HepG2 (cell line): ENCODE results near the gene MEF2A. TPM values are rescaled to one million over a fixed set of nuclear protein-coding genes. Genes with fewer than 3 reads are reported as not detected.
A peak's percentile ranks its signal among the peaks of the same experiment; 100 is the strongest.

Experiments
- ARID5B ChIP-seq: IDR thresholded peaks from 2 replicates; pipeline ENCODE4 v1.4.0; 2020; ENCODE audit warnings: mild to moderate bottlenecking, missing genetic modification reagents
- ATF3 ChIP-seq: sonication (generic); formaldehyde crosslinking; IDR thresholded peaks from 2 replicates; pipeline ENCODE4 v1.4.0; 2020; ENCODE audit warnings: missing genetic modification reagents
- DMAP1 ChIP-seq: IDR thresholded peaks from 2 replicates; pipeline ENCODE4 v1.6.1; 2016
- FOSL2 ChIP-seq: sonication (generic); formaldehyde crosslinking; IDR thresholded peaks from 2 replicates; pipeline ENCODE4 v1.4.0; 2020; ENCODE audit warnings: missing genetic modification reagents
- HDAC6 ChIP-seq: fragments of 200-600 bp; sonication (generic); IDR thresholded peaks from 2 replicates; pipeline ENCODE4 v1.7.0; 2017; ENCODE audit warnings: mild to moderate bottlenecking, antibody characterized with exemption, low read length, low read depth
- HIVEP1 ChIP-seq: sonication (generic); formaldehyde crosslinking; IDR thresholded peaks from 2 replicates; pipeline ENCODE4 v1.4.0; 2020; ENCODE audit warnings: mild to moderate bottlenecking, missing genetic modification reagents
- MTA1 ChIP-seq: sonication (generic); formaldehyde crosslinking; IDR thresholded peaks from 2 replicates; pipeline ENCODE4 v1.4.0; 2020; ENCODE audit warnings: missing genetic modification reagents, mild to moderate bottlenecking, borderline replicate concordance
- NKX3-1 ChIP-seq: sonication (generic); formaldehyde crosslinking; IDR thresholded peaks from 2 replicates; pipeline ENCODE4 v1.5.0; 2020; ENCODE audit warnings: missing genetic modification reagents
- SOX5 ChIP-seq: IDR thresholded peaks from 2 replicates; pipeline ENCODE4 v1.6.1; 2016; ENCODE audit warnings: borderline replicate concordance
- ZBTB38 ChIP-seq: sonication (generic); formaldehyde crosslinking; IDR thresholded peaks from 2 replicates; pipeline ENCODE4 v1.5.1; 2020; ENCODE audit warnings: mild to moderate bottlenecking, missing genetic modification reagents
- ZC3H4 ChIP-seq: sonication (generic); formaldehyde crosslinking; IDR thresholded peaks from 2 replicates; pipeline ENCODE4 v1.4.0; 2020; ENCODE audit warnings: missing genetic modification reagents, borderline replicate concordance
- ZFP91 ChIP-seq: sonication (generic); formaldehyde crosslinking; IDR thresholded peaks from 2 replicates; pipeline ENCODE4 v1.9.0; 2022; ENCODE audit warnings: missing genetic modification reagents, mild to moderate bottlenecking, borderline replicate concordance
- ZNF136 ChIP-seq: sonication (generic); formaldehyde crosslinking; IDR thresholded peaks from 2 replicates; pipeline ENCODE4 v1.8.1; 2022; ENCODE audit warnings: low read depth, mild to moderate bottlenecking, moderate library complexity, missing genetic modification reagents
- ZNF563 ChIP-seq: sonication (generic); formaldehyde crosslinking; IDR thresholded peaks from 2 replicates; pipeline ENCODE4 v1.8.0; 2022; ENCODE audit warnings: mild to moderate bottlenecking, moderate library complexity, missing genetic modification reagents
- ZNF577 ChIP-seq: sonication (generic); formaldehyde crosslinking; IDR thresholded peaks from 2 replicates; pipeline ENCODE4 v1.4.0; 2020; ENCODE audit warnings: mild to moderate bottlenecking, low read depth, missing genetic modification reagents, borderline replicate concordance
- ZNF775 ChIP-seq: sonication (generic); formaldehyde crosslinking; IDR thresholded peaks from 2 replicates; pipeline ENCODE4 v1.4.0; 2020; ENCODE audit warnings: missing genetic modification reagents, mild to moderate bottlenecking, moderate library complexity, borderline replicate concordance
- ZSCAN12 ChIP-seq: sonication (generic); formaldehyde crosslinking; IDR thresholded peaks from 2 replicates; pipeline ENCODE4 v1.9.0; 2021; ENCODE audit warnings: mild to moderate bottlenecking, missing genetic modification reagents
- polyA plus RNA-seq, 8 experiments: library from polyadenylated mRNA; depleted of rRNA in 3 of 8; stranded (reverse) in 7 of 8; unstranded in 1 of 8; fragments of >200 nt; fragmentation: Illumina TruSeq in 4 of 8; extraction: Trizol in 4 of 8; gene quantifications; 2 replicates each; pipeline versions ENCODE4 v1.2.1 to v1.2.3, GENCODE V29; 2011 to 2016; ENCODE audit warnings: low read depth in 4 of 8, missing spikeins in 1 of 8, mixed read lengths in 1 of 8; ENCODE audit not compliant: insufficient read depth in 1 of 8
- total RNA-seq, 5 experiments: library from RNA; depleted of rRNA; stranded (reverse); fragments of >200 nt; fragmentation: Illumina TruSeq; extraction: Trizol; gene quantifications; 2 replicates each; pipeline ENCODE4 v1.2.3, GENCODE V29; 2016; ENCODE audit warnings: low read depth in 1 of 5
- TF ChIP-seq, protein P1 (sequence below): sonication (generic); formaldehyde crosslinking; IDR thresholded peaks from 2 replicates; pipeline ENCODE4 v1.4.0; 2020; ENCODE audit warnings: missing genetic modification reagents, mild to moderate bottlenecking, borderline replicate concordance
- TF ChIP-seq, protein P2 (sequence below): sonication (generic); formaldehyde crosslinking; conservative IDR thresholded peaks from 2 replicates; pipeline ENCODE4 v1.4.0; 2020; ENCODE audit warnings: missing genetic modification reagents

Gene MEF2A
- total and polyA plus RNA-seq, 2 of the 13 experiments (the other 11 are each of a cell fraction or from before 2014, with no cell fraction given) = 15.2 to 24.4 TPM

- TF ChIP-seq, protein P1, sequence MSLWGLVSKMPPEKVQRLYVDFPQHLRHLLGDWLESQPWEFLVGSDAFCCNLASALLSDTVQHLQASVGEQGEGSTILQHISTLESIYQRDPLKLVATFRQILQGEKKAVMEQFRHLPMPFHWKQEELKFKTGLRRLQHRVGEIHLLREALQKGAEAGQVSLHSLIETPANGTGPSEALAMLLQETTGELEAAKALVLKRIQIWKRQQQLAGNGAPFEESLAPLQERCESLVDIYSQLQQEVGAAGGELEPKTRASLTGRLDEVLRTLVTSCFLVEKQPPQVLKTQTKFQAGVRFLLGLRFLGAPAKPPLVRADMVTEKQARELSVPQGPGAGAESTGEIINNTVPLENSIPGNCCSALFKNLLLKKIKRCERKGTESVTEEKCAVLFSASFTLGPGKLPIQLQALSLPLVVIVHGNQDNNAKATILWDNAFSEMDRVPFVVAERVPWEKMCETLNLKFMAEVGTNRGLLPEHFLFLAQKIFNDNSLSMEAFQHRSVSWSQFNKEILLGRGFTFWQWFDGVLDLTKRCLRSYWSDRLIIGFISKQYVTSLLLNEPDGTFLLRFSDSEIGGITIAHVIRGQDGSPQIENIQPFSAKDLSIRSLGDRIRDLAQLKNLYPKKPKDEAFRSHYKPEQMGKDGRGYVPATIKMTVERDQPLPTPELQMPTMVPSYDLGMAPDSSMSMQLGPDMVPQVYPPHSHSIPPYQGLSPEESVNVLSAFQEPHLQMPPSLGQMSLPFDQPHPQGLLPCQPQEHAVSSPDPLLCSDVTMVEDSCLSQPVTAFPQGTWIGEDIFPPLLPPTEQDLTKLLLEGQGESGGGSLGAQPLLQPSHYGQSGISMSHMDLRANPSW (CRISPR knock-in tag) = no peak
- TF ChIP-seq ZNF577 (no peak), DMAP1 (CRISPR knock-in tag) (no peak), HIVEP1 (CRISPR knock-in tag) (no peak), HDAC6 (no peak), ATF3 (CRISPR knock-in tag) (no peak), MTA1 (CRISPR knock-in tag) (peak; percentile 62), ZNF136 (CRISPR knock-in tag) (no peak), FOSL2 (no peak), ZSCAN12 (CRISPR knock-in tag) (no peak), SOX5 (CRISPR knock-in tag) (no peak), ZFP91 (CRISPR knock-in tag) (0 out of 2 replicates have a peak, but pooled peaks have one; percentile 10), ZC3H4 (CRISPR knock-in tag) (no peak), ZNF775 (CRISPR knock-in tag) (no peak), ZBTB38 (peak; percentile 14; the same call in 1 of the 2 replicates), ZNF563 (CRISPR knock-in tag) (no peak), NKX3-1 (CRISPR knock-in tag) (no peak), ARID5B (CRISPR knock-in tag) (no peak)
- TF ChIP-seq, protein P2, sequence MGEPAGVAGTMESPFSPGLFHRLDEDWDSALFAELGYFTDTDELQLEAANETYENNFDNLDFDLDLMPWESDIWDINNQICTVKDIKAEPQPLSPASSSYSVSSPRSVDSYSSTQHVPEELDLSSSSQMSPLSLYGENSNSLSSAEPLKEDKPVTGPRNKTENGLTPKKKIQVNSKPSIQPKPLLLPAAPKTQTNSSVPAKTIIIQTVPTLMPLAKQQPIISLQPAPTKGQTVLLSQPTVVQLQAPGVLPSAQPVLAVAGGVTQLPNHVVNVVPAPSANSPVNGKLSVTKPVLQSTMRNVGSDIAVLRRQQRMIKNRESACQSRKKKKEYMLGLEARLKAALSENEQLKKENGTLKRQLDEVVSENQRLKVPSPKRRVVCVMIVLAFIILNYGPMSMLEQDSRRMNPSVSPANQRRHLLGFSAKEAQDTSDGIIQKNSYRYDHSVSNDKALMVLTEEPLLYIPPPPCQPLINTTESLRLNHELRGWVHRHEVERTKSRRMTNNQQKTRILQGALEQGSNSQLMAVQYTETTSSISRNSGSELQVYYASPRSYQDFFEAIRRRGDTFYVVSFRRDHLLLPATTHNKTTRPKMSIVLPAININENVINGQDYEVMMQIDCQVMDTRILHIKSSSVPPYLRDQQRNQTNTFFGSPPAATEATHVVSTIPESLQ = no peak
These were observed 167.7 kb downstream of the MEF2A start, which contains the start of gene LYSMD4 (continued) for GRCh38 chr15:99733268-99734039.
